ENCODE measurements around the gene TRPC6. TPM values are rescaled to one million over a fixed set of nuclear protein-coding genes. Genes with fewer than 3 reads are reported as not detected.

TRPC6 gene
- total RNA-seq, 1 experiment from 2014 or later: not detected

DNA sequence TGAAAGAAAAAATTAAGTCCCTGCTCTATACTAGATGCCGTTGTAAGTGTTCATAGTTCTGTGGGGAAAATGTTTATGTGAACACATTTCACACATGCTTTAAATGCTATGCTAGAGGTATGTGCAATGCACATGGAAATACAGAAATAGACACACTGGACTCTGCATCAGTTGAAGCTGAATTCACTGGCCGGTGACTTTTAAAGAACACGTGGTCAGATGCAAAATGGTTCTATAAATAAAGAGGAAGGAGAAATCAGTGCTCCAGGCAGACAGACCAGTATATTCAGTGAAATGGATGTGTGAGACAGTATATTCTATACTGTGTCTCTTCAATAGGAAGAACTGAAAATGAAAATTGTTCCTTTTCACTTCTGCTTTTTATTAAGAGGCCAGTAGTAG, 29.9 kb downstream of the TRPC6 start:
- ATAC-seq (no peak), DNase-seq (no peak)
- Histone ChIP-seq H3K9me2 (replicated peaks; ENCODE audit: low read length) (no peaks in the 10 kb centered on the region), H3K4me1 (ENCODE audit: insufficient read depth, low read length) (no peaks in the 10 kb centered on the region), H3K36me3 (ENCODE audit: low read depth, low read length) (no peaks in the 10 kb centered on the region), H3K4me2 (ENCODE audit: low read length) (no peak overlapping the region), H3K27me3 (ENCODE audit: low read length) (no peaks in the 10 kb centered on the region), H2AFZ (ENCODE audit: low read length) (no peak overlapping the region), H3F3A (ENCODE audit: low read length, unreplicated experiment) (no peaks in the 10 kb centered on the region), H4K20me1 (ENCODE audit: low read length) (no peaks in the 10 kb centered on the region), H3K9me3 (ENCODE audit: low read length) (no peaks in the 10 kb centered on the region), H3K4me3 (ENCODE audit: low read length) (no peak overlapping the region), H3K27ac (ENCODE audit: low read length) (no peak overlapping the region), H3K9ac (ENCODE audit: low read length) (no peak overlapping the region), H3K79me2 (ENCODE audit: low read length) (no peaks in the 10 kb centered on the region)
- BruUV-seq (replicated peaks): no TSS peak
- ChIA-PET CTCF (no interaction called here), POLR2A (ENCODE audit: unreplicated experiment) (no interaction called here)
- intact Hi-C loops (cut with micrococcal nuclease): no loop called here
- TF ChIP-seq, protein P1, sequence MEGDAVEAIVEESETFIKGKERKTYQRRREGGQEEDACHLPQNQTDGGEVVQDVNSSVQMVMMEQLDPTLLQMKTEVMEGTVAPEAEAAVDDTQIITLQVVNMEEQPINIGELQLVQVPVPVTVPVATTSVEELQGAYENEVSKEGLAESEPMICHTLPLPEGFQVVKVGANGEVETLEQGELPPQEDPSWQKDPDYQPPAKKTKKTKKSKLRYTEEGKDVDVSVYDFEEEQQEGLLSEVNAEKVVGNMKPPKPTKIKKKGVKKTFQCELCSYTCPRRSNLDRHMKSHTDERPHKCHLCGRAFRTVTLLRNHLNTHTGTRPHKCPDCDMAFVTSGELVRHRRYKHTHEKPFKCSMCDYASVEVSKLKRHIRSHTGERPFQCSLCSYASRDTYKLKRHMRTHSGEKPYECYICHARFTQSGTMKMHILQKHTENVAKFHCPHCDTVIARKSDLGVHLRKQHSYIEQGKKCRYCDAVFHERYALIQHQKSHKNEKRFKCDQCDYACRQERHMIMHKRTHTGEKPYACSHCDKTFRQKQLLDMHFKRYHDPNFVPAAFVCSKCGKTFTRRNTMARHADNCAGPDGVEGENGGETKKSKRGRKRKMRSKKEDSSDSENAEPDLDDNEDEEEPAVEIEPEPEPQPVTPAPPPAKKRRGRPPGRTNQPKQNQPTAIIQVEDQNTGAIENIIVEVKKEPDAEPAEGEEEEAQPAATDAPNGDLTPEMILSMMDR (conservative IDR thresholded peaks at IDR 0.05; ENCODE audit: low read depth, low read length): no peak
- TF ChIP-seq EZH2 (IDR thresholded peaks at IDR 0.05; ENCODE audit: low read length, unreplicated experiment) (no peak), EZH2phosphoT487 (IDR thresholded peaks at IDR 0.05; ENCODE audit: borderline replicate concordance, low read length) (no peak)

DNA sequence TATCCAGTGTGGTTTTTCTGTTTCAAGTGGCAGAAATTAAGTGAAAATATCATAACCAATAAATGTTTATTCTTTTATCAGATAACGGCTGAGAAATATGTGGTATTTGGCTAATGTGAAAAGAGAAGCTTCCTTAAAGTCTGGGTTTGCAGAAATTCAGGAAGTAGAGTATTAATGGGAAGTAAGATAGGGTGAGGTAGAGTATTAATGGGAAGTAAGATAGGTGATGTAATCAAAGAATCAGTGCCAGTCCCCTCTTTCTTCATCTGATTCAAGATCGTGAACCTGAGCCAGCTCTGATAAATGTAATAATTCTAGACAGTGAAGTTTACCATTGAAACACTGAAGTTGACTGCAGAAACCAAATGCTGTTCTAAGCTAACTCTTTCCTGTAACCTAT, 30.9 kb downstream of the TRPC6 start:
- H3K27ac ChIP-seq (ENCODE audit: low read length): no peak overlapping the region
- no peak overlapping the region for H3K4me3 ChIP-seq (ENCODE audit: low read length)
- no peaks in the 10 kb centered on the region for H4K20me1 ChIP-seq (ENCODE audit: low read length)
- ChIA-PET POLR2A (ENCODE audit: unreplicated experiment) (no interaction called here), CTCF (no interaction called here)
- TF ChIP-seq EZH2 (IDR thresholded peaks at IDR 0.05; ENCODE audit: low read length, unreplicated experiment) (no peak), EZH2phosphoT487 (IDR thresholded peaks at IDR 0.05; ENCODE audit: borderline replicate concordance, low read length) (no peak)
- TF ChIP-seq, protein P1 (conservative IDR thresholded peaks at IDR 0.05; ENCODE audit: low read depth, low read length): no peak
- ATAC-seq: no peak
- no peaks in the 10 kb centered on the region for H3K4me1 ChIP-seq (ENCODE audit: insufficient read depth, low read length)
- BruUV-seq (replicated peaks): no TSS peak
- intact Hi-C loops (cut with micrococcal nuclease): no loop called here
- H3K27me3 ChIP-seq (ENCODE audit: low read length): no peaks in the 10 kb centered on the region
- H2AFZ ChIP-seq (ENCODE audit: low read length): no peak overlapping the region
- no peak overlapping the region for H3K9ac ChIP-seq (ENCODE audit: low read length)
- no peaks in the 10 kb centered on the region for H3K79me2 ChIP-seq (ENCODE audit: low read length)
- no peaks in the 10 kb centered on the region for H3F3A ChIP-seq (ENCODE audit: low read length, unreplicated experiment)
- H3K9me3 ChIP-seq (ENCODE audit: low read length): no peaks in the 10 kb centered on the region
- H3K36me3 ChIP-seq (ENCODE audit: low read depth, low read length): no peaks in the 10 kb centered on the region
- no peaks in the 10 kb centered on the region for H3K9me2 ChIP-seq (replicated peaks; ENCODE audit: low read length)
- no peak overlapping the region for H3K4me2 ChIP-seq (ENCODE audit: low read length)
- no peak for DNase-seq

DNA sequence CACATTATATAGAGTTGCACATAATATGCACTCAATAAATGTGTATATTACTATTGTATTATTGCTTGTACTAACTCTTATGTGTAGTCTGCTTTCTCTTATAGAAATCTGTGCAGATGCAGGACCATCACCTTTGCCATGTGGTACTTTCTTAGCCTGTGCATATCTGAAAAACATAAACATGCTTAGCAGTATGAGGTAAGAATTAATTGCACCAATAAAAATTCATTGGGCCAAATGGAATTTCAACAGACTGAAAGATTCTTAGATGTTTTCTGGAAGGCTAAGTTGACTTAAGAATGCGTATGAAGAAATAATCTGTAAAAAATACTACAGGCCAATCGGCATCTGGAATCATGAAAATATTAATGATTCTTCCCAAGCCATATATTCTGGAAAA, 55.3 kb downstream of the TRPC6 start:
- intact Hi-C loops (cut with micrococcal nuclease): no loop called here

More for the DNA sequence above, 55.3 kb downstream of the TRPC6 start:
- no peaks in the 10 kb centered on the region for H3K4me1 ChIP-seq (ENCODE audit: insufficient read depth, low read length)
- no peak overlapping the region for H3K4me3 ChIP-seq (ENCODE audit: low read length)
- H3F3A ChIP-seq (ENCODE audit: low read length, unreplicated experiment): no peaks in the 10 kb centered on the region
- H4K20me1 ChIP-seq (ENCODE audit: low read length): no peaks in the 10 kb centered on the region
- POLR2A ChIA-PET (ENCODE audit: unreplicated experiment): no interaction called here
- H3K27ac ChIP-seq (ENCODE audit: low read length): no peak overlapping the region
- ATAC-seq (no peak), DNase-seq (no peak)
- peaks cover 15% of the 10 kb centered on the region; the same call in 1 of the 2 replicates for H3K27me3 ChIP-seq (ENCODE audit: low read length)
- no TSS peak for BruUV-seq (replicated peaks)
- H3K9ac ChIP-seq (ENCODE audit: low read length): no peak overlapping the region
- TF ChIP-seq, protein P1 (conservative IDR thresholded peaks at IDR 0.05; ENCODE audit: low read depth, low read length): no peak
- TF ChIP-seq EZH2phosphoT487 (IDR thresholded peaks at IDR 0.05; ENCODE audit: borderline replicate concordance, low read length) (no peak), EZH2 (IDR thresholded peaks at IDR 0.05; ENCODE audit: low read length, unreplicated experiment) (no peak)
- H2AFZ ChIP-seq (ENCODE audit: low read length): no peak overlapping the region
- no peaks in the 10 kb centered on the region for H3K9me3 ChIP-seq (ENCODE audit: low read length)
- H3K4me2 ChIP-seq (ENCODE audit: low read length): no peak overlapping the region
- CTCF ChIA-PET: no interaction called here
- H3K36me3 ChIP-seq (ENCODE audit: low read depth, low read length): no peaks in the 10 kb centered on the region
- no peaks in the 10 kb centered on the region for H3K79me2 ChIP-seq (ENCODE audit: low read length)
- no peaks in the 10 kb centered on the region for H3K9me2 ChIP-seq (replicated peaks; ENCODE audit: low read length)

All from PC-3 (cell line).